ENCODE measurements around the gene EIF4G3. TPM values are rescaled to one million over a fixed set of nuclear protein-coding genes. Genes with fewer than 3 reads are reported as not detected.

Gene EIF4G3
- polyA plus RNA-seq, 1 donor (not counting 4 experiments of a cell fraction or from before 2014, with no cell fraction given), result 44.6 TPM

GRCh38 chr1:21007876-21008275 is 168.8 kb downstream of the EIF4G3 start:
- H3K27ac ChIP-seq (ENCODE audit: control insufficient read depth, insufficient read depth, low read length), result no peak overlapping the region
- dilution Hi-C loops (cut with MboI; ENCODE audit: extremely low pct_ligation_motif_present, low sequenced_read_pairs), result no loop called here
- no peak overlapping the region for H3K4me2 ChIP-seq (ENCODE audit: control insufficient read depth, extremely low read depth, insufficient read depth, low read depth, low read length)
- H3K4me1 ChIP-seq (ENCODE audit: control insufficient read depth, extremely low read depth, insufficient read depth, low read length), result no peaks in the 10 kb centered on the region
- no peak overlapping the region for H3K9ac ChIP-seq (ENCODE audit: control insufficient read depth, extremely low read depth, insufficient read depth, low read length)
- DNase-seq (ENCODE audit: low read depth, low spot score) (no peak), FAIRE-seq (no peak)
- TF ChIP-seq CTCF (optimal IDR thresholded peaks at IDR 0.05 in 1 of 3, IDR thresholded peaks at IDR 0.05 in 1 of 3, conservative IDR thresholded peaks at IDR 0.05 in 1 of 3; ENCODE audit: extremely low read depth in 1 of 3, insufficient read depth in 2 of 3, low read length in 3 of 3), result no peak
- H4K20me1 ChIP-seq (ENCODE audit: control insufficient read depth, extremely low read depth, insufficient read depth, low read length), result no peaks in the 10 kb centered on the region
- no peaks in the 10 kb centered on the region for H3K36me3 ChIP-seq (ENCODE audit: control insufficient read depth in 2 of 2, extremely low read depth in 1 of 2, insufficient read depth in 2 of 2, low read length in 2 of 2)
- H3K4me3 ChIP-seq (ENCODE audit: control insufficient read depth in 2 of 3, extremely low read depth in 1 of 3, insufficient read depth in 2 of 3, low read depth in 1 of 3, low read length in 3 of 3), result no peak overlapping the region
- no peaks in the 10 kb centered on the region for H3K9me3 ChIP-seq (ENCODE audit: control insufficient read depth, low read depth, low read length)
- H2AFZ ChIP-seq (ENCODE audit: control insufficient read depth, low read length), result no peak overlapping the region
- H3K27me3 ChIP-seq (ENCODE audit: control insufficient read depth, extremely low read depth, insufficient read depth, low read length), result no peaks in the 10 kb centered on the region
- peaks cover 24% of the 10 kb centered on the region for H3K79me2 ChIP-seq (ENCODE audit: control insufficient read depth, insufficient read depth, low read length)
- no peaks in the 10 kb centered on the region for H3K9me1 ChIP-seq (ENCODE audit: control insufficient read depth, extremely low read depth, insufficient read depth, low read length)

- TF ChIP-seq CTCF (optimal IDR thresholded peaks at IDR 0.05 in 1 of 3, IDR thresholded peaks at IDR 0.05 in 1 of 3, conservative IDR thresholded peaks at IDR 0.05 in 1 of 3; ENCODE audit: extremely low read depth in 1 of 3, insufficient read depth in 2 of 3, low read length in 3 of 3) (no peak), EZH2 (IDR thresholded peaks at IDR 0.05; ENCODE audit: low read length) (no peak)
- H2AFZ ChIP-seq (ENCODE audit: control insufficient read depth, low read length), result no peak overlapping the region
- H3K36me3 ChIP-seq (ENCODE audit: control insufficient read depth in 2 of 2, extremely low read depth in 1 of 2, insufficient read depth in 2 of 2, low read length in 2 of 2), result no peaks in the 10 kb centered on the region
- DNase-seq (ENCODE audit: low read depth, low spot score) (no peak), FAIRE-seq (no peak)
- H3K27me3 ChIP-seq (ENCODE audit: control insufficient read depth, extremely low read depth, insufficient read depth, low read length), result no peaks in the 10 kb centered on the region
- no peak overlapping the region for H3K9ac ChIP-seq (ENCODE audit: control insufficient read depth, extremely low read depth, insufficient read depth, low read length)
- H3K27ac ChIP-seq (ENCODE audit: control insufficient read depth, insufficient read depth, low read length), result no peak overlapping the region
- H3K4me3 ChIP-seq (ENCODE audit: control insufficient read depth in 2 of 3, extremely low read depth in 1 of 3, insufficient read depth in 2 of 3, low read depth in 1 of 3, low read length in 3 of 3), result no peak overlapping the region
- dilution Hi-C loops (cut with MboI; ENCODE audit: extremely low pct_ligation_motif_present, low sequenced_read_pairs), result no loop called here
- H3K79me2 ChIP-seq (ENCODE audit: control insufficient read depth, insufficient read depth, low read length), result peaks cover 10% of the 10 kb centered on the region
- no peaks in the 10 kb centered on the region for H3K9me3 ChIP-seq (ENCODE audit: control insufficient read depth, low read depth, low read length)
- H4K20me1 ChIP-seq (ENCODE audit: control insufficient read depth, extremely low read depth, insufficient read depth, low read length), result no peaks in the 10 kb centered on the region
- no peaks in the 10 kb centered on the region for H3K4me1 ChIP-seq (ENCODE audit: control insufficient read depth, extremely low read depth, insufficient read depth, low read length)
- H3K4me2 ChIP-seq (ENCODE audit: control insufficient read depth, extremely low read depth, insufficient read depth, low read depth, low read length), result no peak overlapping the region
- H3K9me1 ChIP-seq (ENCODE audit: control insufficient read depth, extremely low read depth, insufficient read depth, low read length), result no peaks in the 10 kb centered on the region
Measured at GRCh38 chr1:21005466-21006239, 171.0 kb downstream of the EIF4G3 start.
